GM21576 (cell line): ENCODE data around the gene LIFR.
"Not testable (repeated sequence)": the region's sequence is repeated elsewhere in the genome, so short reads cannot be mapped to it uniquely, and the experiment has no call there.

ENCODE experiments used
- ATAC-seq: cut with Tn5 transposase; IDR thresholded peaks from one replicate; pipeline ENCODE4 v1.9.1; 2021; ENCODE audit warnings: mild to moderate bottlenecking, moderate library complexity; ENCODE audit not compliant: unreplicated experiment

The LIFR gene

GRCh38 chr5:38582975-38583319 is 26.5 kb upstream of the LIFR start:
- ATAC-seq, result no peak

DNA sequence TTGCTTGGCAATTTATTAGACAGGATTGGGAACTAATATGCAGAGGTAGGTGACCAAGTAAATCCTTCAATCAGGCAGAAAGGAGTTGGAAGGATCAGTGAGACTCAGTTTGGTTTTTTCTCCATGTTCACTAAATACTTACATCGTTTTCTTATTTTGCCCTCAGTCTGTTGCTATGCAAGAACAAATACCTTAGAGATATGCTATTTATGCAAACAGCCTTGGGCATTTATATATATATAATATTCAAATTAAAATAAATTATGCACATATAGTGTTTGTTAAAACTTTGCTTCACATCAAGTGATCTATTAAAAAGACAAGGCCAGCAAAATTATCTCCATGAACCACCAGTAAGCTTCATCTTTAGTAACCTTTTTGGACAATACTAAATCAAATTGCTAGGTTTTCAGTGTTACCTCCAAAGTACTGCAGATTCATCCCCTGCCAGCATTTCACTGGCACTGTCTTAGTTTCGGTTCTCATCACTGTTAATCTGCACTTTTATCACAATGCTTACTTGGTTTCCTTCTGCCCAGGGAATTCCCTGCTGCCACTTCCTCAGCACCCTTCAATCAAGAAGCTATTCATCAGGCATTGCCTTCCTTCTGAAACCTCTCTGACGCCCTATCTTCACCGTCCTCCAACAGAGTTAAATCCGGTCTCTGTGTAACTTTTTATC is 26.0 kb upstream of the LIFR start:
- ATAC-seq, result no peak

DNA sequence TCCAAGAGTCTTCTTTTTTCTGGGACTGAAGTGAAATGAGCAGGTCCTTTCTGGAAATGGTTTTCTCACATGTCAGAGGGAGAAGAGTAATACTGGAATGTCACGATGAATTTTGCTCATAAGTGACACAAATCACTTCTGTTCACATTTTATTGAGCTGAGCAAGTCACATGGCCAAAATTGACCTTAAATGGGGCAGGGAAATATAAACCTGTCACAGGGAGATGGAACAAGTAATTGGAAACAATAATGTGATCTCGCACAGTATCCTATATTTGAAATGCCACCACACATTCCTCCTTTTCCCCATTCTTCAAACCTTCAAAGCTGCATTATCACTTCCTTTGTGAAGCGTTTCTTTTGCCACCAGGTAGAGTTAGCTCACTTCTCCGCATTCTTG is 25.2 kb upstream of the LIFR start:
- no peak for ATAC-seq

DNA sequence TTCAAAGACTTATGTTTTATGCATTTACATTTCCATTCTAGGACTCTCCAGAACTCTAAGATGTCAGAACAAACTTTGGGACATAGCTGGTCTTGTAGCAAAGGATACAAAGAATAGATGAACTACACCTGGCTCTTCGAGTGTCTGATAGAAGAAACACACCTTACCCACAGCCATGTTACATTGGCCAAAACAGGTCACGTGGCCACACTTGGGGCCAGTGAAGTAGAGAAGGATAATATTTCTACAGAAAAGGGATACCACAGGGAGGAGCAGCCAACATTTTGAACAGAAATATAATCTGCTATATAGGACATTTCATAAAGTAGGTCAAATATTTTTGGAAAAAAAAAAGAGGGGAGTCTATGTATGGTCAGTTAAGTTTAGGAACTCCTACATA is 22.7 kb upstream of the LIFR start:
- no peak for ATAC-seq

GRCh38 chr5:38576961-38577684 is 20.7 kb upstream of the LIFR start:
- ATAC-seq, result no peak

DNA sequence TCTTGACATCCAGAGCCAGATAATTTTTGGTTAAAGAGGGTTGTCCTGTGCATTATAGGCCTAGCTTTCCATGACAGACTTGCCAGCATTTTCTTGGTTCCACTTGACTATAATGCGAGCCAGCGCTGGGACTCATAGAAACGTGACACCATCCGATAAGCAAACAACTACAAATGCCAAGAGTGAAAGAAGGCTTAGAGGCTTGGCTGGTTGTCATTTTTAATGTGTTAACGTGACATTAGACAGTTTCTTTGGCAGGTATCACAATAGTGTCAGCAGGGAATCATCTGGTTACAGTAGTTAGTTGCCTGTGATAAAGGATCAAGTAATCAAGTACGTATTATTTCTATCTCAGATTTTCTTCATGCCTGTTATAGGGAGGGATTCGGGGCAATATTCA is 20.0 kb upstream of the LIFR start:
- ATAC-seq, result no peak

DNA sequence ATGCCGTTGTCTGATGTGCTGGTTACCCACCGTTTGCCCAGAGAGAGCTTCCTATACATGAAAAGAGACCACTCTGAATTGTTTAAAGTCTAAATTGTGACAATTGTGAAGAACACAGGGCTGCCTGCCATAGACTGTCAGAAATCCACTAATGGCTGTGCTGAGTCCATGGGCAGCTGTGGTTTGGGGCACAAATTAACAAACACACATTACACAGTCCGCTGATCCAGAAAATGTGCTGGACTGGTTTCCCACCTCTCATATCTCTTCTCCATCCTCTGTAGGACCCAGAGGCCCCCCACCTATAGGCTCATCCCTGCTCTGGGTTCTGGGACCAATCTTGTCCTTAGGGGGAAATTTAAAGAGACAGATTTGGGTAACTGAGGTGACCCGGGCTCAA is 19.0 kb upstream of the LIFR start:
- no peak for ATAC-seq

GRCh38 chr5:38574009-38574408 is 17.6 kb upstream of the LIFR start:
- no peak for ATAC-seq

DNA sequence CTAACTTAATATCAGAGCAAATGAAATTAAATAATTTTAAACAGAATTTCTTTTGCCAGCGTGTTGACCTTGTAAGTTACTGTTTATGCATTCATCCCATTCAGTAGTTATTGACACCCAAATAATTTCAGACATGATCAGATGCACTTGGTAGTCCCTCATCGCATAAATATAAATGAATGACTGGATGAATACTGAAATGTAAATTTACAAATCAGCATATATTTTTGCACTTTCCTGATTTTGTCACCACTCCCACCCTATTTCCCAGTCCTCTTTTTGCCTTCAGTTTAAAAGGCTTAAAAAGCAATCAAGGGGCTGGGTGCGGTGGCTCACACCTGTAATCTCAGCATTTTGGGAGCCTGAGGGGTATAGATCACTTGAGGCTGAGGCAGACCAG is 17.1 kb upstream of the LIFR start:
- ATAC-seq, result no peak

DNA sequence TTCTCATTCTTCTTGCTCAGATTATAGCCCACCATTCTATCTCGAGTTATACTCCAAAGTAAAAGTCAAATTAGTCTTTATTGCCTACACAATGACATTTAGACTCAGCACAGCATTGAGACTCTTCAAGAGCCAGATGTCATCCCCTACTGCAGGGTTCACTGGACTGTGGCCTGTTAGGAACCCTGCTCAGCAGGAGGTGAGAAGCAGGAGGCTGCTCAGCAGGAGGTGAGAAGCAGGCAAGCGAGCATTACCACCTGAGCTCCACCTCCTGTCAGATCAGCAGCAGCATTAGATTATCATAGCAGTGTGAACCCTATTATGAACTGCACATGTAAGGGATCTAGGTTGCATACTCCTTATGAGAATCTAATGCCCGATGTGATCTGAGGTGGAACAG is 12.7 kb upstream of the LIFR start:
- no peak for ATAC-seq

DNA sequence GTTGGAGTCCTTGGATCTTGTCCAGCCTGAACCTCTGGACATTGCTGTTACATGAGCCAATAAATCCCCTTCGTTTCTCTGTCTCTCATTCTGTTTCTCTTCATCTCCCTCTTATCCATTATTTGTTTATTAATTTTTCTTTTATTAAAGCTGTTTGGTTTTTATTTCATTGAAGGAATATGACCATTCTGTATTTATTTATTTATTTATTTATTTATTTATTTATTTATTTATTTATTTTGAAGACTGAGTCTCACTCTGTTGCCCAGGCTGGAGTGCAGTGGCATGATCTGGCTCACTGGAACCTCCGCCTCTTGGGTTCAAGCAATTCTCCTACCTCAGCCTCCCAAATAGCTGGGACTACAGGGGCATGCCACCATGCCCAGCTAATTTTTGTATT is 10.9 kb upstream of the LIFR start:
- not testable (repeated sequence) for ATAC-seq

GRCh38 chr5:38563624-38564023 is 7.2 kb upstream of the LIFR start:
- ATAC-seq, result no peak

DNA sequence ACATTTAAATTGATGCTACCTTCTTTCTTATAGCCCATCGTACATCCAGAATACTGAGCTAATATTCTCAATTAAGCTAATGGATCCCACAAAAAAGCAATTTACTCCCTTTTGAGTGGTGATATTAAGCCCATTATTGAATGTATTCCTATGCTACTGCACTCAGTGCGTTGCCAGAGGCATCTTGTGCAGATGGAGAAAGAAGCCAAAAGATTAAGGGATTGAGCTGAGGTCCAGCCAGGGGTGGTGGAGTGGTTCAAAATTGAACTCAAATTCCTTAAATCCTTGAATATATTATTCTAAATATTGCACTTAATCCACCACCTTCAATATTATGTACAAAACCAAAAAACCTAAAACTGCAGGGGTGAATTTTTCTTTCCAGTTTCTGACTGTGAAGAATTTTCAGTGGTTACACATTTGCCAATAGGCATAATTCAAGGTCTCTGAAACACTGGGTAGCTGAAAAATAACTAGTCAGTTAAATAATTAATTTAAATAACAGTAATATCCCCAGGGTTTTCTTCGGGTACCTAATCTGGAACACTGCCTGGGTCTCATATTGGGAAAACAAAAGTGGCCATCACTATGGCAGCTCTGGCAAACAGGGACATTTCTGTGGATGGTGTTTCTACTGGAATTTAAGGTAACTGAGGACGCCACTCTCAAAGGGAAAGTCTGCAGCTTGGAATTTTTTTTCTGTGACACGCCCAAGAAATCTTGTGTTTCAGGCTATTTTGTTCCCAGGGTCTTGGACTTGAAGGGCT is 6.2 kb upstream of the LIFR start:
- ATAC-seq, result no peak

- no peak for ATAC-seq
These were observed 3.0 kb upstream of the LIFR start for GRCh38 chr5:38559428-38559827.

DNA sequence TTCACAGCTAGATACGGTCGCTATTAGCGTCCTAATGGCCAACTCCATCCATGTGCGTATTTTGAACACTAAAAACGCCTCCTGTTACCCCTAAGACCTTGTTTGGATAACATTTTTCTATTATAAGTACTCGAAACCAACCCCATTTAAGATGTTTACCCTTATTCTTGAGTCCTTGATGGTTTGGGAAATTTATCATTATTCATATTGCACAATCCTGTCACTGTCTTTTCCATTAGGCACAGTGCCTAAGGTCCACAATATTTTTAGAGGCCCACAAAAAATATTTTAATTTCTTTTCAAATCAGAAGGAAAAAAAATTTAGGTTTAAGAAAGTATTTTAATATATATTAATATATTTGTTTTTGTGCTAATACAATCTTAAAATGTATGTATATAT is 1.3 kb upstream of the LIFR start:
- ATAC-seq, result no peak

- no peak for ATAC-seq
These were observed 863 bp upstream of the LIFR start for GRCh38 chr5:38557308-38557710.

GRCh38 chr5:38556088-38556598 is 303 bp downstream of the LIFR start:
- peak; percentile 5 for ATAC-seq

- ATAC-seq, result no peak
These were observed 925 bp downstream of the LIFR start for GRCh38 chr5:38555354-38556087.

DNA sequence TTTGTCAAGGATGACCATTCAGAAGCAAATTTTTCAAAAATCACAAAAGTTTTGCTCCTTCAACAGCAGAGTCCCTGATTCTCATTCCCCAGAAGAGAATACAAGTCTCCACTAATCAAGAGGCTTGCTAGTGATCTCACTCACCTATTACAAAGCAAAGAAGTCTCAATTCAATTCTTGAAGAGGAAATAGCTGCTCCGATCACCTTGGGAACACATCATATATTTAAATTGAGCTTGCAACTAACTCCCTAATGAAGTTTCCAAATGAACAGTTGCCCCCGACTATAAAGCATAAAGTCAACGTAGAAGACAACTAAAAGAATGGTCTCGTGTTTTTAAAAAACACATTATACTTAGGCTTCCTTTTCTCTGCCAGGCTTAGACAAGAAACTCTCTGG is 1.6 kb downstream of the LIFR start:
- no peak for ATAC-seq

DNA sequence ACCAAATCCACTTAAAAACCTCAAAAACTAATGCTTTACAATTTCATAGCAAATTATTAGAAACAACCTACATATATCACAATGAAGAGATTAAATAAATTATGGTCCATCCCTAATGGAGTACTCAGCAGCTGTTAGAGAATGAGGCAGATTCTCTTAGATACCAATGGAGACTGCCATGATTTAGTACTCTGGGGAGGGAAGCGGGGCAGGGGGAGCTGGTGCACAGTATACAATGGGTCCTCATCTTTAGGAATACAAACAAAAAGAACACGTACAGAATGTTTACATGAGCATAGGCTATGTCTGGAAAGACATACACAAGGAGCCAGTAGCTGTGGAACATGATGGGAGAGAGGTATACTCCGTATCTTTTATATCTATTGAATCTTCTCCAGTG is 2.0 kb downstream of the LIFR start:
- ATAC-seq, result no peak

DNA sequence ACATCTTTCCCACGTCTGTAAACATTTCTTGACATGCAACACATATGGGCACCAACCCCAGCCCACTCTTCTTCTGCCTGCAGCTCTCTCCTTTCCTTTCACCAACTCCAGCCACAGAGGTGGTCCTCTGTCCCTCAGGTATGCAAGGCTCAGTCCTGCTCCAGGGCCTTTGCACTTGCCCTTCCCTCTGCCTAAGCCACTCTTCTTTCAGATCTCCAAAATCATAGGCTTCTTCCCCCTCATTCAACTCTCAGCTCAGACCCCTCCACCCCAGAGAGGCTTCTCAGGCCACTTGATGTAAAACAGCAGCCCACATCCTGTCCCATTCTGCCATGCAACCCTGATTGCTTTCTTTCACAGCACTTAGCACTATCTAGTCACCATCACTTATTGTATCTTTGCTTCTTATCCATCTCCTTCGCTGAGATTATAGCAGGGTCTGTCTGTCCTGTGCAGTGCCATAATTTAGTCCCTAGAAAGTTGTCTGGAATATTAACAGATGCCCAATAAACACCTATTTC is 3.4 kb downstream of the LIFR start:
- ATAC-seq, result no peak
